Stimulated activated CD4-positive, alpha-beta T cell treated with anti-CD3 and anti-CD28 coated beads, TNF-alpha, amount 100 ng/mL, for 24 hours (primary cell): ENCODE measurements around the gene TECPR1.

Experiments used
- DNase-seq, 3 experiments: peaks; one replicate each; pipeline ENCODE4 v3.0.0-alpha.2; 2020; ENCODE audit warnings: low read depth in 3 of 3

Gene TECPR1

DNA sequence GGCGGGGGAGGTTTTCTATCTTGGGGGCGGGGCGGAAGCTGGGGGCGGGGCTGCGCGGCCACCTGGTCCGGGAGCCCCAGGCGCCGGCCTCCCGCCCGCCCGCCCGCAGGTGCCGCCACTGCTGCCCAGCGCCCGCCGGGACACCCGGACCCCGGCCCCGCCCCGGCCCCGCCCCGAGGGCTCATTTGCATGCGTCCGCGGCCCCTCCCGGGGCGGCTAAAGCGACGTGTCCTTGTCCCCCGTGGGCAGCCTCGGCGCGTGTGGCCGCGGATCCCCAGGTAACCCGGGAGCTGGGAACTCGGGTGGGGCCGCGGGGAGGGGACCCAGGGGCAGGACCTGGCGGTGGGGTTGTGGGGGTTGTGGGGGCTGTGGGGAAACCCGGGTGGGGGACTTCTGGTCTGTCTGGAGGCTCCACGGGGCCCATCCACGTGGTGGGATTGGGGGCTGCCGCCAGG is 40.8 kb downstream of the TECPR1 start, which contains the start of gene BHLHA15:
Gene BHLHA15 (plus strand): TSS at position 219 of the 455 bp plus-strand sequence. CDS start 871 bp downstream, outside the sequence.
- peak in 1 of 3 experiments; percentile 27 for DNase-seq

DNA sequence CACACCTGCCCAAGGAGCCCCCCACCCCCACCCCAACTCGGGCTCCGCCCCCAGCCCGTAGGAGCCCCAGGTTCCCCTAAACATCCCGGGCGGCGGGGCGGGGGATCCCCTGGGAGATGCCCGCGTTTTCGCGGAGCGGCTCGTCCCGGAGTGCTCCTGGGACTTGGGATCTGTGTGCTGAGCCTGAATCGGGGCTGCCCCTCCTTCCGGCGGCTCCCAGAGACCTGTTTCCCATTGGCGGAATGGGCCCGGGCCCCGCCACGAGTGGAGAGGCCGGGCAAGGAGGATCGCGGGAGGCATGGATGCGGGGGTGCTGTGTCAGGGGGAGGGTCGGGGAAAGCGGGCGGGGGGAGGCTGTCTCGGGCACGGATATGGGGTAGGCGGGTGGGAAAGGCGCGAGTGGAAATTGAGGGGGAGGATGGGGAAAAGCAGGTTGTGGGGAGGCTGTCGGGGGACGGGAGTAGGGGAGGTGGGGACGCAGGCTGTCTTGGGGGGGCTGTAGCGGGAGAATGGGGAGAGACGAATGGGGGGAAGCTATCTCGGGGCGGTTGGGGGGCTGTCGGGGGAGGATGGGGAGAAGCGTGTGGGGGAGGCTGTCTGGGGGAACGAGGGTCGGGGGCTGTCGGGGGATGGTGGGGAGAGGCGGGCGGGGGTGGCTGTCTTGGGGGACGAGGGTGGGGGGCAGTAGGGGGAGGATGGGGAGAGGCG is 41.4 kb downstream of the TECPR1 start:
- no peak for DNase-seq

DNA sequence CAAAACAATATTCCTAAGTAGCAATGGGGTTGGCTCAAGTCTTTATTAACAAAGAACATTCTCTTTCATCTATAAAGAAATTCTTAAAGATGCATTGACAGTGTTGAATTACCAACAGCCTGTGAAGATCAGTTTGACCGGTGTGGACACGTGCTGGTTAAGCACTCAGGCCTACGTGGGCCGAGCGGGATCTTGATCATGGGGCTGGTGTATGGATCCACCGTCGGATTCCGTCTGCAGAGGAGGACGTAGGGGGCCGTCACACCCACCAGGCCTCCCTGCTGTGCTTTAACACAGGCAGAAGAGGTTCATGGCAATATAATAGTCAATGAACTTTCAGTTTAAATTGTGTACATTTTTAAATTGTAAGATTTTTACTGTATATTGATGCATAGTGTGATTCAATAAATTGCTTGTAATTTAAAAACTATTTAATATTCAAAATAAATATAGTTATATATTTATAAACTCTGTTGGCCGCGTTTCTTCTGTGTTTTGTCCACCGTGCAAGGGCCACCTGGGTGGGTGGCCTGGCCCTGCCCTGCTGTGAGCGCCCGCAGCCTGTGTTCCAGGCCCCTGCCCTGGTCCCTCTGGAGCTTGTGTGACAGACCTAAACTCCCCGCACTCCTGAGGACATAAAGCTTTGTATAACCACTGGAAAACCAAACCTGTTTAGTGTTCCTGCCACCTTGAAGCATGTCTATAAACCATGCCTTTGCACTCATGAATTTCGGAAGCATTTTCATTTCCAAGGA is 42.7 kb downstream of the TECPR1 start:
- no peak for DNase-seq

DNA sequence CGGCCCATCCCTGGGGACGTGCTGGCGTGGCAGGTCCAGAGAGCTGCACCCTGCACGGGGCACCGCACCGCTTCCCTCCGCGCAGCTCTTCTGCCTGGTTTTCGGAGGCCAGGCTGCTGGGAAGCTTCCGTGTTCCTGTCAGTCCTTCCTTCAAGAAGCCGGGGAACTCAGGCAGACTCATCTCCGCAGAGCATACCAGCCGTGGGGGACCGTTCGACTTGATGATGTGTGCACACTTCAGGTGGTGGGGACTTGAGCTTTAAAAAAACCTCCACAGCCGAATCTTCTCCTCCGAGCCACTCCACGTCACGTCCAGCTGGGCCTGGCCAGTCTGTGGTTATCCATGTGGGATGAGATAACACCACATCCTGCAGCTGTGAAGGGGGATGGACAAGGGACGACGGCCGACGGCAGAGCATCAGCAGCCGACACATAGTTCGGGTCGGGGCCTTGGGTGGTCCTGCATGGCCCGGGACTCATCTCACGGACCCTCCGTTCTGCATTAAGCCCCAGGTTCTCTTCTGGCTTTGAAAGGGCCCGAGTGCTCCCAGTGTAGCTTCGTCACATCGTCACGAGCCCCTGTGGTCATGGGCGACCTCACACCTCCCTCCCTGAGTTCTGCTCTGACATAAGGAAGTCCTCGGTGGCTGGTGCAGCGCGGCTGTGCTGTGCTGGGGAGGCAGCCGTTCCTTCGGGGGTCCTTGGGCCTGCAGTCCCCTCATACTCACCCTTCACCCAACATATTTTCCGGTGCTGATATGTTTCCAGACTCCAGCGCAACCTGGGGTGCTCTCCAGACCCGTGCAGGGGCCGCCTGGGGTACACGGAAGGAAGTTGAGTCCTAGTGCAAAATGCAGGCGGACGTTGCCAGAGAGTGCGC is 45.3 kb downstream of the TECPR1 start:
- no peak for DNase-seq

DNA sequence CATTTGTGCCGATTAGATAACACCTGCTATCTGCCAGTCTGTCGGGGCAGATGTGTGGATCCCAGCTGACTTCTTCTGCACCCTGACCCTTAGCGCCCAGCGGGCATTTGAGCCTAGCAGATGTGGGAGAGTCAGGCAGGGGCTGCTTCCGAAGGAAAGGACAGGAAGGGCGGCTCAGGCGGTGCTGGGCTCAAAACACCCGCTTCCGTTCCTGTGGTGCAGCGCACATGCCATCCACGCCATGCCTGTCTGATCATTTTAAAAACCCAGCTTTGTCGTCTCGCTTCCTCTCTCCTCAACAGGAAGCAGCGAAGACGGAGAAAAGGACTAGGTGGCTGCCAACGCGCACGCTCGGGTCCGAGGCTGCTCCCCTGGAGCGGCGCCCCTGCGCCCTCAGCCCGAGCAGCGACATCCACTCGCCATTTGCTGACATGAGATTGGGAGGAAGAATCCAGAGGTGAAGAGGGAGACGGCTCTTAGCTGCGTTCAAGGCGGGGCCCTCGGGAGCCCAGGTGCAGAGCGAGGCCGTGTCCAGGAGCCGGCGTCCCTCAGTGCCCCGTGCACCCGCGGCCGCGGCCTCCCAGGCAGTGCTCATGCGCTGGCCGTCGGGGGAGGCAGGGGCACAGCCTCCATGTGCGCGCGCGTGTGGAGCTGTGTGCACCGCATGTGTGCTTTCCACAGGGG is 46.7 kb downstream of the TECPR1 start:
- no peak for DNase-seq

DNA sequence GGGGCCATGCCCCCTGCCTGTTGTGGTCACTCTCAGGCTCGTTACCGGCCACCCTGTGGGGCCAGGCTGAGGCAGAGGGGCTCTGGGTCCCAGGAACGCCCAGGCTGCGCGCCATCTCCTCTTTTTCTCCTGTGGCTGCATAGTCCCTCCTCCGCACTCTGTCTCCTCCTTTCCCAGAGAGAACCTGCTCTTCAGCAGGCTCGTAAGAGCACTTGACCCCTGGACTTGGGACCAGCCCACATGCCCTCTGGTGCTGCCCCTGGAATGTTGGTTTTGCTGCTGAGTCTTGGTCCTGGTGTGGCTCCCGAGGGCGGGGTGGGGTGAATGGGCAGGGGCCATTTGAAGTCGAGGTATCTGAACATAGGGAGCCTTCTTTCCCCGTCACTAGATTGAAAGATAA is 47.4 kb downstream of the TECPR1 start:
- no peak for DNase-seq

DNA sequence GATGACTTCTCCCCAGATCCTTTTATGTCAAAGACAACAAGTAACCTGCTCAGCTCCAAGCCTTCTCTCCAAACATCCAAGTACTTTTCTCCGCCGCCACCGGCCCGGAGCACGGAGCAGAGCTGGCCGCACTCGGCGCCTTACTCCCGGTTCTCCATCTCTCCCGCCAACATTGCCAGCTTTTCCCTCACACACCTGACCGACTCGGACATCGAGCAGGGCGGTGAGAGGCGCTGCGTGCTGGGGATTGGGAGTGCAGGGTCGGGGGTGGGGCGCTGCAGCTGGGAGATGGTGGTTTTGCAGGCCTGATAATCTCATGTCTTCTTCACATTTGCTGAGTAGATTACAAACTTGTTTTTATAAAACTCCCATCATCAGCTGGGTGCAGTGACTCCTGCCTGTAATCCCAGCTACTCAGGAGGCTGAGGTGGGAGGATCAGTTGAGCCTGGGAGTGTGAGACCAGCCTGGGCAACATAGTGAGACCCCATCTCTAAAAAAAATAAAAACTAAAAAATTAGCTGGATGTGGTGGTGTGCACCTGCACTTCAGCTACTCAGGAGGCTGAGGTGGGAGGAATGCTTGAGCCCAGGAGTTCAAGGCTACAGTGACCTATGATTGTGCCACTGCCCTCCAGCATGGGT is 47.9 kb downstream of the TECPR1 start:
- DNase-seq = no peak

DNA sequence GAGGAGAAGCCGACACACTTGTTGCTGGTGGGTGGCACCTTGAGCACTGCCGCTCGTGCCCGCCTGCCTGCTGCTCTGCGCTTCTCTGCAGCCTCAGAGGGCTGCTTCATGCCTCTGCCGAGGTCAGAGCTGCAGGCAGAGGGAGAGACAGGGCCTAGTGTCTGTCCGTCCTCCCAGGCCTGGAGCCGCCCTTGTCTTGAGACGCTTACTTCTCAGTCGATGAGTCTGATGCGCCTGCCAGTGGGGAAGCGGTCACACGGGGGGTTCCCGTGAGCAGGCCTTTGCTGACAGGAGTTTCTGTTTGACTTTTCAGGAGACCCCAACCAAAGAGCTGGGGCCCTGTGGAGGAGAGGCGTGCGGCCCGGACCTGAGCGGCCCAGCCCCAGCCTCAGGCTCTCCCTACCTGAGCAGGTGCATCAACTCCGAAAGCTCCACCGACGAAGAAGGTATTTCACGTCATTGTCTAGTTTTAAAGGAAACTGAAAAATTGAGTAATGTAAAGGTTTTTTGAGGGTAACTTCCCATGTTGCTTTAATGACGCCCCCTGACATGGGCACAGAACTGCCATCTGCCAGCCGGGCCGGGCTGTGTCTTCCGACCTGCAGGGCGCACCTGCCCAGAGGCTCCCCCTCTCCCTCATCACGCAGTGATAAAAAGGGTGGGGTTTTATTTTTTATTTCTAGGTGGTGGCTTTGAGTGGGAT is 48.6 kb downstream of the TECPR1 start:
- no peak for DNase-seq

DNA sequence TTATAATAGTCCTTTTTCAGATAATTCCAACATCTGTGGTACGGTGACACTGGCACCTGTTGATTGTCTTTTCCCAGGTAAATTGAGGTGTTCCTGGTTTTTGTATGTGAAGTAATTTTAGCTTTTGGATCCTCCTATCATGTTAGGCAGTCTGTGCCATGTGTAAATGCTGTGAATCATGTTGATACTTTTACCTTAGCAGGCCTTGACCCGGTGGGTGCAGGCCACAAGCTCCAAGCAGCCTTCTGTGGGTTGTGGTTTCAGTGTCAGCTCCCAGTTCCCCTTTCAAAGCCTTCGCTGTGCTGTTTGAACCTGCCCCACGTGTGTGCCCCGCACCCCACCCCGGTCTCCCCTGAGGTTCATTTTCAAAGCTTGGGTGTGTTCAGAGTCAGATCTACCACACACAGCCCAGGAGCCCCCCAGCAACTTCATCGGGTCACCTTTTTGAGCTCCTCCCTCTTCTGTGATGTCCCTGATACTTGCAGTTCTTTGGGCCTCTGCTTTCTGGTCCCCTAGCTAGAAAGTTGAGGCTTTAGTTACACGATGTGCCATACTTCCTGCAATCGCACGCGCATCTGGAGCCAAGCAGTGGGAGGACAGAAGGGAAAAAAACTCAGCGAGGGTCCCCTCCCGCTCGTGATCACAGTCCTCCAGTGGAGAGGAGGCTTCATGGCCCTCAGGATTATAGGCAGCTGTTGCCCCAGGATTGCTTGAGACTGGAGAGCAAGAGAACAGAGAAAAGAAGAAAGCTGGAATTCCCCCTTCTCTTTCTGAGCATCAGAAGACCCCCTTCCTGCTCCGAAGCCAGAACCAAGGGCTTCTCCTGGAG is 49.5 kb downstream of the TECPR1 start:
- DNase-seq = peak; percentile 17 to 69 (median 18)

DNA sequence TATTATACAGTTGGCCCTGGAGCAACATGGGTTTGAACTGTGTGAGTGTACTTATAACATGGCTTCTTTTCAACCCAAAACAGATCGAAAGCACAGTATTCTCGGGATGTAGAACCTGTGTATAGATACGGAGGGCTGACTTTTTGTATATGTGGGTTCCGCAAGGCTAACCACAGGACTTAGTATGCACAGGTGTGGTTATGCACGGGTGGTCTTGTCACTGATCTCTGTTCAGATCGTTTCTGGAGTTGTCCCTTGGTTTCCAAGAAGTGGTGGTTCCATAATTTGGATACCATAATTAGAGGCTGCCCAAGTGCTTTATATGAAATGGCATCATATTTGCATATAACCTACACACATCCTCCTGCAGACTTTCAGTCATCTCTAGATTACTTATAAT is 51.7 kb downstream of the TECPR1 start:
- no peak for DNase-seq

DNA sequence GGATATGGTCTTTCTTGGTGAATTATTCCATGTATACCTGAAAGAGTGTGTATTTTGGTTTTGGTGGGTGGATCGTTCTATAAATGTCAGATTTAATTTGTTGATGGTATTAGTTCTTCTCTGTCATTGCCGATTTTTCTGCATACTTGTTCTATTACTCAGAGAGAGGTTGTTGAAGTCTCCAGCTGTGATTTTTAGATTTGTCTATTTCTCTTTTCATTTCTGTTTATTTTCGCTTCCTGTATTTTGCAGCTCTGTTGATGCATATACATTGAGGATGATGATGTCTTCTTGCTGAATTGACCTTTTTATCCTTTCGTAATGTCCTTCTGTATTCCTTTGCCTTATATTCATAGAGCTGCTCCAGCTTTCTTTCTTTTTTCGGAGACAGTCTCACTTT is 52.9 kb downstream of the TECPR1 start:
- no peak for DNase-seq

DNA sequence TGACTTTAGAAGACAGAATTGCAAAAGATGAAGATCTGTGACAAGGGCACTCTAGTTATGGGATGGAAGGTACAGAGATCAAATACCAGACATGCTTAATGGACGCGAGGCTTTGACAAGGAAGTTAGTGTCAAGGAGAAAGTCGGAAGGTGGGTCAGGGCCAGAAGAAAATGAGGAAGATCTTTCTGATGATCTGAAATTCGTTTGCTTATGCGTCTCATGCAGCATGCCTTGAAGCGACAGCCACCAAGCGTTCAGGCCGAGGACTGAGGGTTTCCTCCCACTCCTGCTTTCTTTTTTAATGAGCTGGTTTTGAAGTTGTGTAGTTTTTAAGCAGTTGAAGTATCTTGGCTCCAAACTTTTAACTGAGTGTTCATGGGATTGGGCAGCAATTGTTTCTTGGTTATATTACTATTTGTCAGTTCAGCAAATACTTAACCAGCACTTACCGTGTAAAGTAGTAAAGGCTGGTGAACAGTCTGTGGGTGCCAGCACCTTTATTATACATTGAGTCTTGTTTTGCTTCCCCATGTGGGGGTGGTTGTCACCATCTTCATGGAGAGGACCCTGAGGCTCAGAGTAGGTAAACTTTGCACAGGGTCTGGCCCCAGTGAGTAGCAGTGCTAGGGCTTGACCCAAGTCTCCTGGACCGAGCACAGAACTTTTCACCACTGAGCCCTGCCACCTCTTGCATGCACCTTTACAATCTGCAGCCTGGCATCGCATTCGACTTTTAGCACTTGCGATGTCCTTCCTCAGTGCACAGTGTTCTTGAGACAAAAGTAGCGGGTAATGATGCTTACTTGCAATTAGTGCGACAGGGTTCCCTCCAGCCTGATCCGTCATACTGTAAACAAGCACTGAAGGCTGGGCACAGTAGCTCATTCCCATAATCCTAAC is 55.1 kb downstream of the TECPR1 start:
- DNase-seq = no peak

DNA sequence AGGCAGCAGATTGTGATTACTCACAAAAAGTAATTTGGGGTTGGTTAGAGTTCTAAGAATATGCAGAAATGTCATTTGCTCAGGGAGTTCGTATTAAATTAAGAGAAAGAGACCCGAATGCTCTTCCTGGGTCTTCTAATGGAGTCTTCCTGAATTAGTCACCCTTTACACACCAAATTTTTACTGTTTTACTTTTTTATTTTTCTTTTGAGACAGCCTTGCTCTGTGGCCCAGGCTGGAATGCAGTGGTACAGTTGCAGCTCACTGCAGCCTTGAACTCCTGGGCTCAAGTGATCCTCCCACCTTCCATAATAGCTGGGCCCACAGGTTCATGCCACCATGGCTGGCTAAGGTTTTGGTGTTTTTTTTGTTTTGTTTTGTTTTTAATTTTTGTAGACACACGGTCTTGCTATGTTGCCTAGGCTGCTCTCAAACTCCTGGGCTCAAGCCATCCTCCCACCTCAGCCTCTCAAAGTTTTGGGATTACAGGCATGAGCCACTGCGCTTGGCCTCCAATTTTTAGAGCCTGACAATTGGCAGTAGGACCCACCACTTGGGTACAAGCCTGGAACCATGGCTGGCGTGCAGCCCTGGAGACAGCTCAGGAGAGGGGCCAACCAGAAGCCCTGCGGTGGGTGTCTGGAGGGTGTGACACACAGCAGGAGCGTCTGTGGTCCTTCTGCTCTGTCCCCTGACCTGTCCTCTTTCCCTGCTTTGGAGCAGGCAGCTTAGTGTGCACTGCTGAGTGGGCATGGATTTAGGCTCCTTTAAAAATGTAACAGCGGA is 57.2 kb downstream of the TECPR1 start:
- DNase-seq = no peak

DNA sequence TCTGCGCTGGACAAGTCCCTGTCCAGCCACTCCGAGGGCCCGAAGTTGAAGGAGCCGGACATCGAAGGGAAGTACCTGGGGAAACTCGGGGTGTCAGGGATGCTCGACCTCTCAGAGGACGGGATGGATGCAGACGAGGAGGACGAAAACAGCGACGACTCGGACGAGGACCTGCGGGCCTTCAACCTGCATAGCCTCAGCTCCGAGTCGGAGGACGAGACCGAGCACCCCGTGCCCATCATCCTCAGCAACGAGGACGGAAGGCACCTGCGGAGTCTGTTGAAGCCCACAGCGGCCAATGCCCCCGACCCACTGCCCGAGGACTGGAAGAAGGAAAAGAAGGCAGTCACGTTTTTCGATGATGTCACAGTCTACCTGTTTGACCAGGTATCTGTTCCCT is 57.8 kb downstream of the TECPR1 start:
- DNase-seq = no peak

DNA sequence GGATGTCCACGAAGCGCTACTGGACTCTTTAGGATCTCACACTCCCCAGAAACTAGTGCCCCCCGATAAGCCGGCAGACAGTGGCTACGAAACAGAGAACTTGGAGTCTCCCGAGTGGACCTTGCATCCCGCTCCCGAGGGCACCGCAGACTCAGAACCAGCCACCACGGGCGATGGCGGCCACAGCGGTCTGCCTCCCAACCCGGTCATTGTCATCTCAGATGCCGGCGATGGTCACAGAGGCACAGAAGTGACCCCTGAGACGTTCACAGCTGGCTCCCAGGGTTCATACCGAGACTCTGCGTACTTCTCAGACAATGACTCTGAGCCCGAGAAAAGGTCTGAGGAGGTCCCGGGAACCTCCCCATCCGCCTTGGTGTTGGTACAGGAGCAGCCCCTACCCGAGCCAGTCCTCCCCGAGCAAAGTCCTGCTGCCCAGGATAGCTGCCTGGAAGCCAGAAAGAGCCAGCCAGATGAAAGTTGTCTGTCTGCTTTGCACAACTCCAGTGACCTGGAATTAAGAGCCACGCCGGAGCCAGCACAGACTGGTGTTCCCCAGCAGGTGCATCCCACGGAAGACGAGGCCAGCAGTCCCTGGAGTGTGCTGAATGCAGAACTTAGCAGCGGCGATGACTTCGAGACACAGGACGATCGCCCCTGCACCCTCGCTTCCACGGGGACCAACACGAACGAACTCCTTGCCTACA is 58.4 kb downstream of the TECPR1 start:
- no peak for DNase-seq

DNA sequence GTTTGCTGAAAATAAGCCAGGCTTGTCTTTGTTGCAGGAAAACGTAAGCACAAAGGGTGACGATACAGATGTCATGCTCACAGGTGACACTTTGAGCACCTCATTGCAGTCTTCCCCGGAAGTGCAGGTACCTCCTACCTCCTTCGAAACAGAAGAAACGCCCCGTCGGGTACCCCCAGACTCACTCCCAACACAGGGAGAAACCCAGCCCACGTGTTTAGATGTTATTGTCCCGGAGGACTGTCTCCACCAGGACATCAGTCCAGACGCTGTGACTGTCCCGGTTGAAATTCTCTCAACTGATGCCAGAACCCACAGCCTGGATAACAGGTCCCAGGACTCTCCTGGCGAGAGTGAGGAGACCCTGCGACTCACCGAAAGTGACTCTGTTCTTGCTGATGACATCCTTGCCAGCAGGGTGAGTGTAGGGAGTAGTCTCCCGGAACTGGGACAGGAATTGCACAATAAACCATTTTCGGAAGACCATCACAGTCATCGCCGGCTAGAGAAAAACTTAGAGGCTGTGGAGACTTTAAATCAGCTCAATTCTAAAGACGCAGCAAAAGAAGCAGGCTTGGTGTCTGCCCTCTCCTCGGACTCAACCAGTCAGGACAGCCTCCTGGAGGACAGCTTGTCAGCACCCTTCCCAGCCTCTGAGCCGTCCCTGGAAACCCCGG is 59.1 kb downstream of the TECPR1 start:
- DNase-seq = no peak
